ENCODE results near the gene RABGGTA. TPM values are rescaled to one million over a fixed set of nuclear protein-coding genes. Genes with fewer than 3 reads are reported as not detected.

RABGGTA gene, protein sequence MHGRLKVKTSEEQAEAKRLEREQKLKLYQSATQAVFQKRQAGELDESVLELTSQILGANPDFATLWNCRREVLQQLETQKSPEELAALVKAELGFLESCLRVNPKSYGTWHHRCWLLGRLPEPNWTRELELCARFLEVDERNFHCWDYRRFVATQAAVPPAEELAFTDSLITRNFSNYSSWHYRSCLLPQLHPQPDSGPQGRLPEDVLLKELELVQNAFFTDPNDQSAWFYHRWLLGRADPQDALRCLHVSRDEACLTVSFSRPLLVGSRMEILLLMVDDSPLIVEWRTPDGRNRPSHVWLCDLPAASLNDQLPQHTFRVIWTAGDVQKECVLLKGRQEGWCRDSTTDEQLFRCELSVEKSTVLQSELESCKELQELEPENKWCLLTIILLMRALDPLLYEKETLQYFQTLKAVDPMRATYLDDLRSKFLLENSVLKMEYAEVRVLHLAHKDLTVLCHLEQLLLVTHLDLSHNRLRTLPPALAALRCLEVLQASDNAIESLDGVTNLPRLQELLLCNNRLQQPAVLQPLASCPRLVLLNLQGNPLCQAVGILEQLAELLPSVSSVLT
- 35.1 and 45.1 TPM in 2 replicates for total RNA-seq

DNA sequence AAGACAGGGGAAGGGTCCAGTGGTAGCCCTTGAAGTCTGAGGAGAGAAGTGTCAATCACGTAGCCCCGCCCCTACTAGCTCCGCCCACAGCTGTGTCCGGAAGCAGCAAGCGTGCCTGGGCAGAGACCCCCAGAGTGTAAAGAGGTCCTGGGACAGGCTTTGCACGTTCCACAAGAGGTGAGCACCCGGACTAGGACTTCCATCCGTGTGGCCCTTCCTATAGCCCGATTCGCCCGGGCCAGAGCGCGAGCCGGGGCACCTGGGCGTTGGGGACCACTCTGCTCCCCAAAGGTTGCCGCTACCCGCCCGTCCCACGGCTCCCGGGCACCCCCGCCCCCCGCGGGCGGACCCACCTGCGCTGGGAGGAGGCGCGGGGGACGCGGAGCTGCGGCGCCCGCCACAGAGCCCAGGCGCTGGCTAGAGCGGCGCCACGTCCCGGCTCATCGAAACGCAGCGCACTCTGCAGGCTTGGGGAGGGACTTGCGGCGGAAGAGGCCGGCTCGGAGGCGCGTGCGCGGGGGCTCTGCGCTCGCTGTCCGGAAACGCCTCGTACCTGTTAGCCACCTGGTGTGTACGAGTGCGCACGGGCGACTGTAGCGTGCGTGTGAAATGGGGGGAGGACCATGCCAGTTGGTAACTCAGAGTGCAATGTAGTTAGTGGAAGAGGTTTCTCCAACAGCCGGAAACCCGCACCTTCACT is at the start of gene RABGGTA:
TSS of gene RABGGTA (minus strand) at position 464 of the 700 bp plus-strand sequence. CDS start 482 bp downstream, outside the sequence.

DNA sequence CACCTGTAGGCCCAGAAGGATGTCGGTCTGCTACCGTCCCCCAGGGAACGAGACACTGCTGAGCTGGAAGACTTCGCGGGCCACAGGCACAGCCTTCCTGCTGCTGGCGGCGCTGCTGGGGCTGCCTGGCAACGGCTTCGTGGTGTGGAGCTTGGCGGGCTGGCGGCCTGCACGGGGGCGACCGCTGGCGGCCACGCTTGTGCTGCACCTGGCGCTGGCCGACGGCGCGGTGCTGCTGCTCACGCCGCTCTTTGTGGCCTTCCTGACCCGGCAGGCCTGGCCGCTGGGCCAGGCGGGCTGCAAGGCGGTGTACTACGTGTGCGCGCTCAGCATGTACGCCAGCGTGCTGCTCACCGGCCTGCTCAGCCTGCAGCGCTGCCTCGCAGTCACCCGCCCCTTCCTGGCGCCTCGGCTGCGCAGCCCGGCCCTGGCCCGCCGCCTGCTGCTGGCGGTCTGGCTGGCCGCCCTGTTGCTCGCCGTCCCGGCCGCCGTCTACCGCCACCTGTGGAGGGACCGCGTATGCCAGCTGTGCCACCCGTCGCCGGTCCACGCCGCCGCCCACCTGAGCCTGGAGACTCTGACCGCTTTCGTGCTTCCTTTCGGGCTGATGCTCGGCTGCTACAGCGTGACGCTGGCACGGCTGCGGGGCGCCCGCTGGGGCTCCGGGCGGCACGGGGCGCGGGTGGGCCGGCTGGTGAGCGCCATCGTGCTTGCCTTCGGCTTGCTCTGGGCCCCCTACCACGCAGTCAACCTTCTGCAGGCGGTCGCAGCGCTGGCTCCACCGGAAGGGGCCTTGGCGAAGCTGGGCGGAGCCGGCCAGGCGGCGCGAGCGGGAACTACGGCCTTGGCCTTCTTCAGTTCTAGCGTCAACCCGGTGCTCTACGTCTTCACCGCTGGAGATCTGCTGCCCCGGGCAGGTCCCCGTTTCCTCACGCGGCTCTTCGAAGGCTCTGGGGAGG is 39.5 kb upstream of the RABGGTA start, which contains the start of gene LTB4R:
TSS of gene LTB4R (plus strand) at position 857 of the 959 bp plus-strand sequence. CDS start 4,150 bp downstream, outside the sequence.

DNA sequence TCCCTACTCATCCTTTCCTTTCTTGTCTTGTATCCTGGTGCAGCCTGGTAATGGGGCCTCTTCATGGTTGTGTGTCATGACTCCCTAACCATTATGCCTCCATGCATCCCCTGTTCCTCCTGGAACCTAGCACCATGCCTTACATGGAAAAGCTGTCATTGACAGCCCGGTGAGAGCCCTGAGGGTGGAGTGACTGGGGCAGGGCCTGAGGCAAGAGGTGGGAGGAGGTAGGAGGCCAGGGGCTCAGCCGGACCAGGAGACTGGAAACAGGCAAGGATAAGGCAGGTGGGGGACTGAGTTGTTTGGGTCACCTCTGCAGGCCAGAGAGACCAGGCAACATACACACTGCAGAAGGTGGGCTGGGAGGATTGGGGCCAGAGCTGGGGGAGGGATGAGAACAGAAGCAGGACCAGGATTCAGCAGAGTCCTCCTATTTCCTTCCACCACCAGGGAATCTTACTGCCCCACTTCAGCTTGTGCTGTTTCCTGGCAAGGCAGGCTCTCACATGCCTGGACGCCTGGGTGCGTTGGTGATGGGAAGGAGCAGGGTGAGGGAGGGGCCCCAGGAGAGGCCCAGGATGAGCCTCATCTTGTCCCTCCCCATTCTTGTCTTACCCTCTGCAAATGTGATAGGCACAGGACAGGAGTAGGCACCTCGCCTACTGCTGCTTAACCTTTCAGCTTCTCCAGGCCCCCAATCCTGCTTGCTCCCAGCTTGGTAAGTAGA is 38.3 kb upstream of the RABGGTA start, which contains the start of gene LTB4R2:
TSS of gene LTB4R2 (plus strand) at position 603 of the 727 bp plus-strand sequence. CDS start 525 bp downstream, outside the sequence.

GRCh38 chr14:24307575-24308341 is 36.4 kb upstream of the RABGGTA start, which contains the start of gene CIDEB:
Gene CIDEB, minus strand, starts transcription at chr14:24307977. Its CDS starts 119 bp downstream, at chr14:24307858.

GRCh38 chr14:24299255-24300191 is 28.1 kb upstream of the RABGGTA start, which contains the start of the genes DHRS1 and NOP9:
Gene DHRS1, minus strand, starts transcription at chr14:24299780. Its CDS starts 674 bp downstream, at chr14:24299106.
Gene NOP9, plus strand, starts transcription at chr14:24299850. Its CDS starts 105 bp downstream, at chr14:24299955.

GRCh38 chr14:24262821-24263733 is 8.3 kb downstream of the RABGGTA start, which contains the start of gene TGM1:
Gene TGM1, minus strand, starts transcription at chr14:24263177. Its CDS starts 825 bp downstream, at chr14:24262352.

GRCh38 chr14:24232645-24233537 is 38.5 kb downstream of the RABGGTA start, which contains the start of gene GMPR2:
Gene GMPR2, plus strand, starts transcription at chr14:24232929. Its CDS starts 325 bp downstream, at chr14:24233254.

DNA sequence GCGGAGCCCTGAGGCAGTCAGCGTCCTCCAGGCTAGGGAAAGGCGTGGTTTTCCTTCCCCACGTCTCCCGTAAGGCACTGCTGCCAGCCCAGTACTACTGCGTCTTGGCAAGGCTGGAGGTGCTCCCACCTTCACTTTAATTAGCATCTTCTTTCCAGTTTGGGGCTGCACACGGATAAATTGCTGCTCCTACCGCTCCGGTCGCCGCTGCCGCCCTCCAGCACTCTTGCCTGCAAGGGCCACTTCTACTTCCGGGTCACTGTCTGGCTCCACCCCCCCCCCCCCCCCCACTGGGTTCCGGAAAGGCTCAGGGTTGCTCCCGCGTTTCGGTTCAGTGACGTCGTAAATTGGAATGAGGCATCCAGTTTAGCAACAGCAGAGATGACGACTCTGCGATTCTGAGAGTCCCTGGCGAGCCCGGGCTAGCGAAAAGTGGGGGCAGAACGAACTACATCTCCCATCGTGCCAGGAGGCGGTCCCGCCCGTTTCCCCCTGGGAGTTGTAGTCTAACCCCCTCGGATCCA is 39.2 kb downstream of the RABGGTA start, which contains the start of gene NEDD8:
TSS of gene NEDD8 (minus strand) at position 247 of the 524 bp plus-strand sequence. CDS start at position 147, 100 bp downstream.

Small RNAs within 50 kb of the gene (small RNA-seq; reads per million reads assigned to genes)
- not detected for gene MDP1

Other genes starting within 250 kb of the RABGGTA start
- gene CARMIL3, start 219.6 kb downstream of the RABGGTA start, total RNA-seq, result under 0.01 TPM in 1 of 2 replicates, not detected in the other
- gene CPNE6, start 200.0 kb downstream of the RABGGTA start, total RNA-seq, result not detected in 2 replicates
- 3.0 and 8.5 TPM in 2 replicates for gene PCK2, start 177.3 kb downstream of the RABGGTA start, total RNA-seq
- 47.0 and 51.9 TPM in 2 replicates for gene DCAF11, start 156.8 kb downstream of the RABGGTA start, total RNA-seq
- 0.98 and 1.1 TPM in 2 replicates for gene NRL, start 156.6 kb downstream of the RABGGTA start, total RNA-seq
- gene FITM1, start 140.9 kb downstream of the RABGGTA start, total RNA-seq, result 0.65 TPM in 1 of 2 replicates, not detected in the other
- 68.6 and 101 TPM in 2 replicates for gene PSME1, start 135.4 kb downstream of the RABGGTA start, total RNA-seq
- gene EMC9, start 130.0 kb downstream of the RABGGTA start, total RNA-seq, result 8.5 and 16.3 TPM in 2 replicates
- 54.7 and 62.1 TPM in 2 replicates for gene PSME2, start 125.0 kb downstream of the RABGGTA start, total RNA-seq
- gene RNF31, start 124.1 kb downstream of the RABGGTA start, total RNA-seq, result 48.3 and 60.3 TPM in 2 replicates
- gene IRF9, start 110.3 kb downstream of the RABGGTA start, total RNA-seq, result 31.0 and 35.6 TPM in 2 replicates
- gene REC8, start 99.5 kb downstream of the RABGGTA start, total RNA-seq, result 1.3 and 4.1 TPM in 2 replicates
- 51.3 and 58.8 TPM in 2 replicates for gene IPO4, start 82.8 kb downstream of the RABGGTA start, total RNA-seq
- gene TM9SF1, start 76.2 kb downstream of the RABGGTA start, total RNA-seq, result 53.6 and 62.3 TPM in 2 replicates
- gene TSSK4, start 65.9 kb downstream of the RABGGTA start, total RNA-seq, result 0.10 TPM in 1 of 2 replicates, not detected in the other
- 25.6 and 33.3 TPM in 2 replicates for gene CHMP4A, start 58.1 kb downstream of the RABGGTA start, total RNA-seq
- 9.1 TPM in 2 replicates for gene MDP1, start 55.5 kb downstream of the RABGGTA start, total RNA-seq
- gene NEDD8, start 39.2 kb downstream of the RABGGTA start, total RNA-seq, result 128 and 131 TPM in 2 replicates
- gene GMPR2, start 38.7 kb downstream of the RABGGTA start, total RNA-seq, result 67.4 and 69.9 TPM in 2 replicates
- 55.5 and 59.4 TPM in 2 replicates for gene TINF2, start 29.0 kb downstream of the RABGGTA start, total RNA-seq
- gene TGM1, start 8.4 kb downstream of the RABGGTA start, total RNA-seq, result 0.98 and 1.8 TPM in 2 replicates
- 12.4 and 21.6 TPM in 2 replicates for gene DHRS1, start 28.2 kb upstream of the RABGGTA start, total RNA-seq
- gene NOP9, start 28.3 kb upstream of the RABGGTA start, total RNA-seq, result 32.3 and 34.9 TPM in 2 replicates
- 1.6 and 3.0 TPM in 2 replicates for gene CIDEB, start 36.4 kb upstream of the RABGGTA start, total RNA-seq
- gene LTB4R2, start 38.5 kb upstream of the RABGGTA start, total RNA-seq, result 6.5 and 10.6 TPM in 2 replicates
- 2.9 and 3.2 TPM in 2 replicates for gene LTB4R, start 39.9 kb upstream of the RABGGTA start, total RNA-seq
- gene ADCY4, start 63.5 kb upstream of the RABGGTA start, total RNA-seq, result 55.1 and 90.2 TPM in 2 replicates
- 4.2 and 4.9 TPM in 2 replicates for gene RIPK3, start 68.4 kb upstream of the RABGGTA start, total RNA-seq
- gene NFATC4, start 96.6 kb upstream of the RABGGTA start, total RNA-seq, result 11.4 and 20.0 TPM in 2 replicates
- gene NYNRIN, start 127.4 kb upstream of the RABGGTA start, total RNA-seq, result 14.6 and 28.7 TPM in 2 replicates
- 1.2 and 1.3 TPM in 2 replicates for gene CBLN3, start 158.1 kb upstream of the RABGGTA start, total RNA-seq
- 46.6 and 61.7 TPM in 2 replicates for gene KHNYN, start 158.4 kb upstream of the RABGGTA start, total RNA-seq
- gene SDR39U1, start 171.2 kb upstream of the RABGGTA start, total RNA-seq, result 15.0 and 15.8 TPM in 2 replicates
- not detected in 2 replicates for gene CMA1, start 236.7 kb upstream of the RABGGTA start, total RNA-seq

Data from vein endothelial cell (primary cell).